SIG-M5 treated with dmso at 0.1 percent for 504 hours (cell line): ENCODE data around the gene SPATA13.

Experiments
- DNase-seq: peaks from one replicate; lab custom pipeline; 2025; ENCODE audit not compliant: unreplicated experiment; lab: John Stamatoyannopoulos, UW

SPATA13 gene

DNA sequence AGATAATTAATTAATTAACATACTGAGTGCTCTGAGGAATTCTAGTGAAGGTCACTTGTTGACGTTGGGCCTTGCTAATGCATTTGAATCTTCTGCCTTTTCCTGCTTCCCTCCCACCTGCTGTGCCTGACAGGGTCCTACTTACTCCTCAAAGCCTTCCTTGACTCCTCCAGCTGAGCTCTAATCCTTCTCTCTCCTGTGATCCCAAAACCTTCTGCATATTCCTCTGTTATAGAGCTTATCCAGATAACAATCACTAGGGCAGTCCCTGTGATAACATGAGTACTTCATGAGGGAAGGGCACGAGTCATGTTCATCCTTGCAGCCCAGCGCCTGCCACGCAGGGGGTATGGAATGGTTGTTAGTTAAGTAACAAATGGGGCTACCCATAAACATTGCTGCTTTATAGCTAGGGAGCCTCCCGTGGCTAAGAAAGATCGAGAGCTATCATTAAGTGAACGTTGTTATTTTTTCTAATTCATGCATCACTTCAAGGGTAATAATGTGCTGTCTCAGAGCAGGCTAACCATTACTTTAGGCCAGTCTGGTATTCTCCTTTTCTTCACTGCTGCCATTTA lies 19.1 kb upstream of the SPATA13 start:
- no peak for DNase-seq

GRCh38 chr13:24142453-24142852 lies 18.1 kb upstream of the SPATA13 start:
- no peak for DNase-seq

DNA sequence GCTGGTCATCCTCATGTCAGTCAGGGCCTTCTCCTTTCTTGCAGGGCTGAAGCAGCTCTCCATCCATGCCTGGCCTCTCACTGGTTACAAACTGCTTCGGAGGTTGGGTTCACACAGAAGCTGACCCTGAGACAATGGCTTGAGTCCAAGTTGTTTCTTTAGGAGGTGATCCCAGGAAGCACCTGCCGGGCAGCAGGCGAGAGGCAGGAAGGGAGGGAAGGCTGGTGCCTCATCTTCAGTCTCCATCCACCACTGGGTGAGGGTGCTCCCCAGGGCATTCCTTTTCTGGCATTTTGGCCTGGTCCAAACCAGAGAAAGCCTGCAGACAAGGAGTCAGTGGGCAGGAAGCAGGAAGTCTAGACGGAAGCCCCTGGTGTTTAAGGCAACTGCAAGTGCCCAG lies 17.6 kb upstream of the SPATA13 start:
- no peak for DNase-seq

- no peak for DNase-seq
These were observed 15.3 kb upstream of the SPATA13 start for GRCh38 chr13:24145240-24145639.

DNA sequence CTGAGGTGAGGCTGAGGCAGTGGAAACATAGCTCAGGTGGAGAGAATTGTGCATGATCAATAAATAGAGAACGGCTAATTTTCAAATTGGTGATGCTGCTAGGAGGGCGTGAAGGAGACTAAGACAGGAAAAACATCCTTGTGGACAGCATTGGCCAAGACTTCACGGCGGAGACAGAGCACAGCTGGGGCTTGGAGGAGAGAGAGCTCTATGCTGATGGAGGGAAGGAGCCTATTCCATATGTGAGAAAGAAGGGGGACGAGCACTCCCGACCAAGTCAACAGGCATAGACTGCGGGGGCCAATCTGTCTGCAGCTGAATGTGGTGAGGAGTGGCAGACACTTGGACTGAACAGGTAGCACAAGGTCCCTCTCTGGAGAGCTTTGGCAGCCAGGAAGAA lies 14.8 kb upstream of the SPATA13 start:
- DNase-seq: no peak

GRCh38 chr13:24146961-24147569 lies 13.5 kb upstream of the SPATA13 start:
- DNase-seq: no peak

- no peak for DNase-seq
These were observed 13.0 kb upstream of the SPATA13 start for GRCh38 chr13:24147570-24147963.

- peak; percentile 62 for DNase-seq
These were observed 11.9 kb upstream of the SPATA13 start for GRCh38 chr13:24148414-24149235.

GRCh38 chr13:24149246-24150032 lies 11.1 kb upstream of the SPATA13 start:
- DNase-seq: no peak

DNA sequence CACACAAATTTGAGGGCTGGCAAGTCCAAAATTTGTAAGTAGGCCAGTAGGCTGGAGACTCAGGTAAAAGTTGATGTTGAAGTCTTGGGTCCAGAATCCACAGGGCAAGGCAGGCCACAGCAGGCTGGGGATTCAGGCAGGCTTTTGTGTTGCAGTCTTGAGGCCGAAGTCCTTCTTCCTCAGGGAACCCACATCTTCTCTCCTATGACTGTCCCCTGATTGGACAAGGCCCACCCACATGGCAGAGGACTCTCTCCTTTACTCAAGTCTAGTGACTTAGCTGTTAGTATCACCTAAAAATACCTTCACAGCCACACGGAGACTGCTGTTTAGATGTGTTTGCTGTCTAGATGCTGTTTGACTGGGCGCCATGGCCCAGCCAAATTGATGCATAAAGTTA lies 9.9 kb upstream of the SPATA13 start:
- no peak for DNase-seq

DNA sequence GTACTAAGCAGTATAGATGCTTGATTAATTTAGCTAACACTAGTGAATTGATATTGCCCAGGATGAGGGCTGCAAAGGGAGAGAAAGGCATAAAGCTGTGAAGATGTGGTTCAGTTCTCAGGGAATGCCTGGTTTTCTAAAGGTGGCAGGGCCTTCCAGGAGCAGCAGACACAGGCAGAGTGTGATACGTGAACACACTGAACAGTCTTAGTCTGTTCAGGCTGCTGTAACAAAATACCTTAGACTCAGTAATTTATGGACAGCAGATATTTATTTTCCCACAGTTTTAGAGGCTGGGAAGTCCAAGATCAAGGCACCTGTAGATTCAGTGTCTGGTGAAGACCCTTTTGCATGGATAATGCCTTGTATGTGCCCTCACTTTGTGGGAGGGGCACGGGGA lies 8.7 kb upstream of the SPATA13 start:
- no peak for DNase-seq

GRCh38 chr13:24152292-24153214 lies 8.0 kb upstream of the SPATA13 start:
- DNase-seq: no peak

GRCh38 chr13:24153347-24153746 lies 7.2 kb upstream of the SPATA13 start:
- DNase-seq: no peak

GRCh38 chr13:24153979-24154701 lies 6.4 kb upstream of the SPATA13 start:
- DNase-seq: no peak

DNA sequence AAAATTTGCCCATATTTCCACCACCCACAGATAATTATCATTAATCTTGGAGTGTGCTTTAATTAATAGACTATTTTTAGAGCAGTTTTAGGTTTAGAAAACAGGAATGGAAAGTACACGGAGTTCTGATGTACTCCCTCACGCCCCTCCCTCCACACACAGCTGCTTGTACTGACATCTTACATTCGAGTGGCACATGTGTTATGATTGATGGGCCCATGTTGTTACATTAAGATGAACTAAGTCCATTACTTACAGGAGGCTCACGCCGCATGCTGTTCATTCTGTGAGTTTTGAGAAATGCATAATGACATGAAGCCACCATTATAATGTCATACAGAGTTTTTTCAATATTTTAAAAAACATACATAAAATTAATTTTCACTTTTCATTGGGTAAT lies 1.2 kb upstream of the SPATA13 start:
- no peak for DNase-seq

DNA sequence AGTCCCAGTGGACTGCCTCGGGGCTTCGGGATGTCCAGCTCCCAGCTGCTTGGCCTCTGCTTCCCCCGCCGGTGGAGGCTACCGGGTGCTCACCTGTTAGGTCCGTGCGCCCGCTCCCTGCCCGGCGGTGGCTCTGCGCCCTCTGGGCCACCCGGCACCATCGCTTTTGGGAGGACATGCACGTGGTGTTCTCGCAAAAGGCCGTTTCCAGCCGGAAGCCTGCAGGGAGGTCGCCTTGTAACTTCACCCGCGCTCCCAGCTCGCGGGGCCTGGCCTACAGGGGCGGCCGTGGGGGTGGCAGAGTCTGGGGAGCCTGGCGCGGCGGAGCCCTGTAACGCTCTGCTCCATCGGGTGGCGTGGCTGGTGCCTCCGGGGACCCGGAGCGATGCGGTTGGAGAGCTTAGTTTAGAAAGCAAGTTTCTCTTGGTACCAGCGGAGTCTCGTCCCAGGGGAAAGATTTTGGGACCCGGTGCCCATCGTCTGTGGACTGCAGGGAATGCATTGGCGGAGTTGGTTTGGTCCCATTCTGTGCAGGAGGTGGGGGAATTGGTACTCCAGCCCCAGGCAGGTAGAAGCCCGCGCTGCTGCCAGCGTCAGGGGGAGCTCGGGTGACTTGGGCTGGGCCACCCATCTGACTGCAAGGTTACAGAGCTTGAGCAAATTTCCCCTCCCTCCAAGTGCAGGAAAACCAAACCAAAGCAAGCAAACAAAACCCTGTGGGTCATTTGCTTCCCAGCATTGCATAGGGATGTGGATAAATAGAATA lies 673 bp downstream of the SPATA13 start:
- peak; percentile 16 for DNase-seq

DNA sequence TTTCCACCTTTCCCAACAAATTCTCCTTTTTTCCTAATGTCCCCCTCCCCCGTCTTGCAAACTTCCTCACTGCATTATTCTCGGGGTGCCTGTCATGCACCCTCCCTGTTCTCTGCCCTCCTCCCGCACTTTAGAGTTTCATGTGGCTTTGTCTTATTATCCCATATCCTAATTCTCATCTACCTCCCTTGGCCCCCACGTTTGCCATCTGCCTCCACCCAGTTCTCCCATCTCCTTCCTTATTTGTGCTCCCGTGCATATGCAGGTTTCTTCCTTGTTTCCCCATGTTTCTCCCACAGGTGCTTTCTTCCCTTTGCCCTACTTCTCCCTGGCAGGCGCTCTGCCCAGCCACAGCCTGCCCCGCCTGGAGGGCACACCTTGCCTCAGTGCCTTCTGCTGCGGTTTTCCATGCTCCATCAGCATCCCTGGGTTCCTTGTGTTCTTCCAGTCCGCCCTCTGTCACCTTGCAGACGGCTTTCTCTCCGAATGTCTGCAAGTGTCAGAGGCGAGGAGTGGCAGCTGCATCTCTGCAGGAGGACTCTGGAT lies 1.5 kb downstream of the SPATA13 start:
- DNase-seq: no peak

DNA sequence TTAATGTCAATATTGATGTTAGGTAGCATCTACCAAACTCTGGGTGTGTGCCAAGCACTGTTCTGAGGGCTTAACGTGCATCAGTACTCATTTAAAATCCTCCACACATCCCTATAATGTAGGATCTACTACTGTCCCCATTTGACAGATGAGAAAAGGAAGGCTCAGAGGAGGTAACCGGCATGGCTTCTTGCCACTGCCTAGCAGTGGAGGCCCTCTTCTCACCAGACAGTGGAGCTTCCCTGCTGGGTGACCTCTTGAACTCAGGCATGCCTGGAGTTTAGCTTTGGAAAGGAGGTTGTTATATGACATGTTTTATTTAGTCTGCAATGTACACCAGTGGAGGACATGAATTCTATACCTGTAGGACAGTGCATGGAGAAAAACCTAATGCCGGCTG lies 2.1 kb downstream of the SPATA13 start:
- no peak for DNase-seq

GRCh38 chr13:24165746-24166145 lies 5.2 kb downstream of the SPATA13 start:
- DNase-seq: no peak
